DND-41 (cell line): Measurements from ENCODE around the gene PRSS21.

Experiments
- EZH2 ChIP-seq: IDR thresholded peaks from 3 replicates; pipeline ENCODE4 v1.6.1; 2012; ENCODE audit warnings: borderline replicate concordance, low read depth, mild to moderate bottlenecking, moderate library complexity, low read length, inconsistent platforms; ENCODE audit not compliant: severe bottlenecking
- TF ChIP-seq, protein P1 (sequence below): IDR thresholded peaks from 2 replicates; pipeline ENCODE4 v1.5.1; 2012; ENCODE audit warnings: borderline replicate concordance, low read length, moderate library complexity, mild to moderate bottlenecking; ENCODE audit not compliant: poor library complexity, severe bottlenecking; ENCODE audit errors: extremely low read depth

DNA sequence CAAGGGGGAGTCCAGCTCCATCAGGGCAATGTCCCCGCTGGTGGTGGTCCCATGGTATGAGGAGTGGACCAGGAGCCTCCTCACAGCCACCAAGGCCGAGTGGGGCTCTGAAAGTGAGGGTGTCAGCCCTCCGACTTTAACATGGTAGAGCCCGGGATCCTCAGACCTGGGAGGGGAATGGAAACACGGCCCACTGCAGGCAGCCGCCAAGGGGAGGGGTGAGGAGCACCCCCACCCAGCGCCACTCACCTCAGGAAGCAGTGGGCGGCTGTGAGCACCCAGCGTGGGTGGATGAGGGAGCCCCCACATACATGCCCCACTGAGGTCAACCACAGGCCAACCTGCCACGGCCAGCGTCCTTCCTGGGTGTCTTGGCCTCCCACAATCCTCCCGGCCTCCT, 23.9 kb downstream of the PRSS21 start:
- TF ChIP-seq, protein P1, sequence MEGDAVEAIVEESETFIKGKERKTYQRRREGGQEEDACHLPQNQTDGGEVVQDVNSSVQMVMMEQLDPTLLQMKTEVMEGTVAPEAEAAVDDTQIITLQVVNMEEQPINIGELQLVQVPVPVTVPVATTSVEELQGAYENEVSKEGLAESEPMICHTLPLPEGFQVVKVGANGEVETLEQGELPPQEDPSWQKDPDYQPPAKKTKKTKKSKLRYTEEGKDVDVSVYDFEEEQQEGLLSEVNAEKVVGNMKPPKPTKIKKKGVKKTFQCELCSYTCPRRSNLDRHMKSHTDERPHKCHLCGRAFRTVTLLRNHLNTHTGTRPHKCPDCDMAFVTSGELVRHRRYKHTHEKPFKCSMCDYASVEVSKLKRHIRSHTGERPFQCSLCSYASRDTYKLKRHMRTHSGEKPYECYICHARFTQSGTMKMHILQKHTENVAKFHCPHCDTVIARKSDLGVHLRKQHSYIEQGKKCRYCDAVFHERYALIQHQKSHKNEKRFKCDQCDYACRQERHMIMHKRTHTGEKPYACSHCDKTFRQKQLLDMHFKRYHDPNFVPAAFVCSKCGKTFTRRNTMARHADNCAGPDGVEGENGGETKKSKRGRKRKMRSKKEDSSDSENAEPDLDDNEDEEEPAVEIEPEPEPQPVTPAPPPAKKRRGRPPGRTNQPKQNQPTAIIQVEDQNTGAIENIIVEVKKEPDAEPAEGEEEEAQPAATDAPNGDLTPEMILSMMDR, result no peak
- no peak for TF ChIP-seq EZH2
